Brain microvascular endothelial cell (primary cell): ENCODE results near the gene PKP1.

Source experiments
- DNase-seq: peaks from one replicate; pipeline ENCODE4 v3.0.0-alpha.2; 2020
- H3K27ac ChIP-seq: fragments of 250-450 bp; sonication (Bioruptor Pico); 2 replicates; pipeline ENCODE4 v1.5.1; 2020; ENCODE audit warnings: mild to moderate bottlenecking, moderate library complexity
- H3K27me3 ChIP-seq: fragments of 250-450 bp; sonication (Bioruptor Pico); replicated peaks from 2 replicates; pipeline ENCODE4 v1.5.1; 2020; ENCODE audit warnings: mild to moderate bottlenecking
- H3K36me3 ChIP-seq: fragments of 250-450 bp; sonication (Bioruptor Pico); replicated peaks from 2 replicates; pipeline ENCODE4 v1.5.1; 2020; ENCODE audit warnings: mild to moderate bottlenecking
- H3K4me3 ChIP-seq: 2 replicates; pipeline ENCODE4 v1.5.1; 2011; ENCODE audit warnings: low read depth, mild to moderate bottlenecking, control low read depth, low read length, moderate library complexity
- in situ Hi-C: cut with HindIII; loops from 2 replicates; pipeline ENCODE4 v1.10.0; 2017; ENCODE audit warnings: low sequenced_read_pairs, low pct_ligation_motif_present
- TF ChIP-seq, protein P1 (sequence below): IDR thresholded peaks from 2 replicates; pipeline ENCODE4 v1.5.1; 2011; ENCODE audit warnings: low read depth, mild to moderate bottlenecking, moderate library complexity, low read length, control low read depth, inconsistent platforms; ENCODE audit errors: missing control alignments

Gene PKP1

DNA sequence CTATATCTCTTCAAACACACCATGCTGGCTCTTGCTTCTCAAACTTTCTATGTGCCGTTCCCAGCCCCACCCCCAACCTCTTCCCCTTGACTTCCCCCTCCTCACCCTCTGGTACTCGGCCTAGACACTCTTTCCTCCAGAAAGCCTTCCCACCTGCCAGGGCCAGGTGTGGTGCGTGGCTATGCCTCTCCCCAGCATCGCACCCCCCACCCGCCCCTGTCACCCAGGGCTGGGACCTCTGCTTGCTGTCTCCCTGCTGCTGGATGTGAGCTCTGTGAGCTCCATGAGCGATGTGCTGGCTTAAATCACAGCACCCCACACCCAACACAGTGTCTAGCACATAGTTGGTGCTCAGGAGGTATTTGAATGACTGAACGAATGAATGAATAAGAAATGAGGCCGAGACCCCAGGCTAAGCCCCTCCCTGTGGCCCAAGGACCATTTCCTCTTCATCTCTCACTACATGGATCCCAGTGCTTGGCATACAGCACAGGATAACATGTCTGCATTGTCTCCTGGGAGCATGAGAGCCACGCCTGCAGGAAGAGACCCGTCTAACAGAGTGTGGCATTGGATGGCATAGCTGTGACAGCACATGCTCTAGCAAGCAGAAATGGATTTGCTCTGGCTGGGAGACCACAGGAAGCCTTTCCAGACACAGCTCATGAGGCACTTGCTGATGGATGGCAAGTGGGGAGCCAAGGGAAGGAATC lies 74.5 kb downstream of the PKP1 start:
- H3K27ac ChIP-seq: no peak overlapping the region
- DNase-seq: no peak
- TF ChIP-seq, protein P1, sequence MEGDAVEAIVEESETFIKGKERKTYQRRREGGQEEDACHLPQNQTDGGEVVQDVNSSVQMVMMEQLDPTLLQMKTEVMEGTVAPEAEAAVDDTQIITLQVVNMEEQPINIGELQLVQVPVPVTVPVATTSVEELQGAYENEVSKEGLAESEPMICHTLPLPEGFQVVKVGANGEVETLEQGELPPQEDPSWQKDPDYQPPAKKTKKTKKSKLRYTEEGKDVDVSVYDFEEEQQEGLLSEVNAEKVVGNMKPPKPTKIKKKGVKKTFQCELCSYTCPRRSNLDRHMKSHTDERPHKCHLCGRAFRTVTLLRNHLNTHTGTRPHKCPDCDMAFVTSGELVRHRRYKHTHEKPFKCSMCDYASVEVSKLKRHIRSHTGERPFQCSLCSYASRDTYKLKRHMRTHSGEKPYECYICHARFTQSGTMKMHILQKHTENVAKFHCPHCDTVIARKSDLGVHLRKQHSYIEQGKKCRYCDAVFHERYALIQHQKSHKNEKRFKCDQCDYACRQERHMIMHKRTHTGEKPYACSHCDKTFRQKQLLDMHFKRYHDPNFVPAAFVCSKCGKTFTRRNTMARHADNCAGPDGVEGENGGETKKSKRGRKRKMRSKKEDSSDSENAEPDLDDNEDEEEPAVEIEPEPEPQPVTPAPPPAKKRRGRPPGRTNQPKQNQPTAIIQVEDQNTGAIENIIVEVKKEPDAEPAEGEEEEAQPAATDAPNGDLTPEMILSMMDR: no peak
- H3K27me3 ChIP-seq: peaks cover 4% of the 10 kb centered on the region
- in situ Hi-C loops: no loop called here
- H3K4me3 ChIP-seq: no peak overlapping the region
- H3K36me3 ChIP-seq: no peaks in the 10 kb centered on the region

DNA sequence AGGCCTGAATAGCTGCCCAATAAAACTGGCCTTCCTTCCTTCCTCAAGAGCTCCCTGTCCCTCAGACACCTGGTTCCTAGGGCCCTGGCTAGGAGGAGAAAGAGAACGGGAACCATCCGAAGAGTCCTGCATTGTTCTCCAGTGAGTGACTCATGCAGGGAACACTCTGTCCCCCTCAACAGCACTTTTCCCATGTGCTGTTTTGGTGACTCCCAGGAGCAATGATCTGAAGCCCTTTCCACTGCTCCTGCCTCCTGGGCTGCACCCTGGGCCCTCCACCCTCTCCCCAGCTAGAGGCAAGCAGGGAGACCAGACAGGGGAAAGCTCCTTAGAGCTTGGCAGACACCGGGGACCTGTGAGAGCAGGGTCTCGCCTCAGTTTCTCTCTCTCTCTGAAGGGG lies 75.3 kb downstream of the PKP1 start:
- Histone ChIP-seq H3K36me3 (no peaks in the 10 kb centered on the region), H3K4me3 (no peak overlapping the region), H3K27ac (no peak overlapping the region), H3K27me3 (peaks cover 3% of the 10 kb centered on the region)
- in situ Hi-C loops: no loop called here
- TF ChIP-seq, protein P1: no peak
- DNase-seq: no peak

DNA sequence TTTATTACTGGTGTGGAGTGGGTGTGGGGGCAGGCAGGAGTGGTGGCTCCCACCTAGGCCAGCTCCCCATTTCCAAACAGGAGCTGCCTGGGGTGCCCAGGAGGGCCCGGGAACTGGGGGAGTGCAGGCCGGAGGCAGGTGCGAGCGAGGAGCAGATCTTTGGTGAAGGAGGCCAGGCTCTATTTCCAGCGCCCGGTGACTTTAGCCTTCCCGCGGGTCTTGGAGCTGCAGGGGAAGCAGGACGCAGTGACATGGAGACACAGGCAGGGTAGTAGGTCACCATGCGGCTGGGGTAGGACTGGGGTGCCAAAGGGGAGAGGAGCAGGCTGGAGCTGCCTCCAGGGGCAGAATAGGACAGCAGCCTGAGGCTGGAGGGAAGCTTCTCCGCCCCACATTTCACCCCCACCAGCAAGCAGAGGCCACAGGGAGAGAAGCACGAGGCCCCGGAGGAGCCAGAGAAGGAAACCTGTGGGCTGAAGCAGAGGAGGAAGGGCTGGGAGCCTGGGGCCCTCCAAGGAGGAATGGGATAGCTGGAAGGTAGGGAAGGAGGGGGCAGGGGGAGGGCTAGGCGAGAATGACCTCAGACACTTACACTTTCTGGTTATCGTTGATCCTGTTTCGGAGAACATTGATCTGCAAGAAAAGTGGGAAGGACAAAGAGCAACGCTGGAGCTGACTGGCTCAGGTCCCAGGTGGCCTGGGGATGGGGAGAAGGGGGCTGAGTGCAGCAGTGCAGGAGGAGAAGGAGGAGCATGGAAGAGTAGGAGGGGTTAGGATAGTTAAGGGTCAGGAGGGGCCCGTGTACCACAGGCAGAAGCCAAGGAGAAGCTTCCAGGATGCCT lies 75.9 kb downstream of the PKP1 start:
- no peak overlapping the region for H3K27ac ChIP-seq

DNA sequence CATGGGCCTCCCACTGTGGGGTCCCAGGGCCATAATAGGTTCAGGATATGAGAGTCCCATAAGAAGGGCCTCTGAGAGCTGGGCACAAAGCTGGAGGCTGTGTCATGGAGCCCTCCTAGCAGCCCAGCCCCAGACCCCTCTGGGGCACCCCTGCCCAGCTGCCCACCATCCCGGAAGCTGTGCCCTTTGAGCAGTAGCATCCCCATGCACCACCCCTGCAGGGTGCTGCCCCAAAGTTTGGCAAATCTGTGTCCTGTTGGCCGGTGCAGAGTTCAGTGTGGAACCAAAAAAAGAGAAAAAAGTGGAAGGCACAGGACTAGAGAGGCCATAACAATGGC lies 76.5 kb downstream of the PKP1 start:
- no peak for DNase-seq
- H3K36me3 ChIP-seq: no peaks in the 10 kb centered on the region
- TF ChIP-seq, protein P1: no peak
- no peak overlapping the region for H3K4me3 ChIP-seq
- H3K27me3 ChIP-seq: peaks cover 3% of the 10 kb centered on the region
- in situ Hi-C loops: no loop called here
- H3K27ac ChIP-seq: no peak overlapping the region

More for the DNA sequence above, 75.9 kb downstream of the PKP1 start:
- TF ChIP-seq, protein P1: no peak
- Histone ChIP-seq H3K27me3 (peaks cover 3% of the 10 kb centered on the region), H3K4me3 (no peak overlapping the region), H3K36me3 (no peaks in the 10 kb centered on the region)
- no peak for DNase-seq
- in situ Hi-C loops: no loop called here

- no peak for DNase-seq
- TF ChIP-seq, protein P1: no peak
- in situ Hi-C loops: no loop called here
Observed at GRCh38 chr1:201360486-201360885, 77.2 kb downstream of the PKP1 start.

More at GRCh38 chr1:201360486-201360885, 77.2 kb downstream of the PKP1 start:
- no peaks in the 10 kb centered on the region for H3K36me3 ChIP-seq
- no peak overlapping the region for H3K27ac ChIP-seq
- no peak overlapping the region for H3K4me3 ChIP-seq
- H3K27me3 ChIP-seq: peaks cover 3% of the 10 kb centered on the region
